ES-I3 (cell line): ENCODE measurements around the gene STEAP4.
"Not testable (repeated sequence)": the region's sequence is repeated elsewhere in the genome, so short reads cannot be mapped to it uniquely, and the experiment has no call there.

Source experiments
- H3K36me3 ChIP-seq: 2 replicates; pipeline ENCODE4 v1.6.1; 2013; ENCODE audit warnings: mild to moderate bottlenecking, low read length, control low read depth, moderate library complexity; ENCODE audit not compliant: insufficient read depth
- H3K4me1 ChIP-seq: 2 replicates; pipeline ENCODE4 v1.6.1; 2013; ENCODE audit warnings: mild to moderate bottlenecking, control low read depth, low read length; ENCODE audit not compliant: insufficient read depth
- H3K9ac ChIP-seq: 2 replicates; pipeline ENCODE4 v1.6.1; 2013; ENCODE audit warnings: low read depth, mild to moderate bottlenecking, low read length, moderate library complexity
- H3K9me3 ChIP-seq: 2 replicates; pipeline ENCODE4 v1.6.1; 2013; ENCODE audit warnings: mild to moderate bottlenecking, low read length, moderate library complexity; ENCODE audit not compliant: control insufficient read depth, insufficient read depth

STEAP4 gene

GRCh38 chr7:88302486-88302885 is 4.2 kb downstream of the STEAP4 start:
- no peaks in the 10 kb centered on the region for H3K36me3 ChIP-seq
- no peaks in the 10 kb centered on the region for H3K9me3 ChIP-seq
- H3K9ac ChIP-seq, result no peak overlapping the region

GRCh38 chr7:88301924-88302323 is 4.8 kb downstream of the STEAP4 start:
- no peak overlapping the region for H3K9ac ChIP-seq
- no peaks in the 10 kb centered on the region for H3K36me3 ChIP-seq
- no peaks in the 10 kb centered on the region for H3K4me1 ChIP-seq
- no peaks in the 10 kb centered on the region for H3K9me3 ChIP-seq

More at GRCh38 chr7:88302486-88302885, 4.2 kb downstream of the STEAP4 start:
- no peaks in the 10 kb centered on the region for H3K4me1 ChIP-seq

- no peaks in the 10 kb centered on the region for H3K4me1 ChIP-seq
- no peaks in the 10 kb centered on the region for H3K9me3 ChIP-seq
- H3K9ac ChIP-seq, result no peak overlapping the region
Observed at GRCh38 chr7:88300401-88300945, 6.2 kb downstream of the STEAP4 start.

GRCh38 chr7:88299126-88299525 is 7.6 kb downstream of the STEAP4 start:
- Histone ChIP-seq H3K9me3 (no peaks in the 10 kb centered on the region), H3K9ac (no peak overlapping the region), H3K4me1 (no peaks in the 10 kb centered on the region), H3K36me3 (no peaks in the 10 kb centered on the region)

More at GRCh38 chr7:88300401-88300945, 6.2 kb downstream of the STEAP4 start:
- no peaks in the 10 kb centered on the region for H3K36me3 ChIP-seq

- Histone ChIP-seq H3K9ac (no peak overlapping the region), H3K9me3 (no peaks in the 10 kb centered on the region), H3K36me3 (no peaks in the 10 kb centered on the region), H3K4me1 (no peaks in the 10 kb centered on the region)
Observed at GRCh38 chr7:88293866-88294265, 12.8 kb downstream of the STEAP4 start.

DNA sequence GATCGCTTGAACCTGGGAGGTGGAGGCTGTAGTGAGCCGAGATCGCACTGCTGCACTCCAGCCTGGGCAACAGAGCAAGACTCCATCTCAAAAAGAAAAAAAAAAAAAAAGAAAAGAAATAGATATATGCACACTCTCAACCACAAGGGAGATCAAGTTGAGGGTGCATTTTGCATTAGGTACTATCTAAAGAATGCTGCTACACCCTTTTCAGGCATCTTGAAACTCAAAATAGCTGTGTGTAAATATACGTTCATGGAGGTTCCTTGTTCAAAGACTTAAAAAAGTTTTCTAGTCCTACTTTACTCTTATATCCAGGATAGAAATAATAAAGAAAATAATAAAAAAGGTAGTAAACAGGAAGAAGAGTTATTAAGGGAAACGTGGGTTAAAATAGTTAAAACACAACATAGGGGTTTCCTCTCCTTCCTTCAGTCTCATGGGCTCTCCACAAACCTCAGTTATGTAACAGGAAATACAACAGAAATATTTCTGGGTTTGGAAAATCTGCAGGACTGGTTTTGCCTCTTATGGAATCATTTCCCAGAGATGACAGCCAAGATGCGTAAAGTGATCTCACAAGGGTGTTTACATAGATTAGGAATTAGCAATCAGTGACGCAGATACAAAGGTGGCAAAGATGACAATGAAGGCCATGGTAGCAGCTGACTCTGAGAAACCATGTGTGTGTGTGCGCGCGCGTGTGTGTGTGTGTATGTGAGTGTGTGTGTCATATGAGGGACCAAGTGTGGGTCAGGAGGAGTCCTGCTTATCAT is 15.1 kb downstream of the STEAP4 start:
- no peaks in the 10 kb centered on the region for H3K36me3 ChIP-seq

DNA sequence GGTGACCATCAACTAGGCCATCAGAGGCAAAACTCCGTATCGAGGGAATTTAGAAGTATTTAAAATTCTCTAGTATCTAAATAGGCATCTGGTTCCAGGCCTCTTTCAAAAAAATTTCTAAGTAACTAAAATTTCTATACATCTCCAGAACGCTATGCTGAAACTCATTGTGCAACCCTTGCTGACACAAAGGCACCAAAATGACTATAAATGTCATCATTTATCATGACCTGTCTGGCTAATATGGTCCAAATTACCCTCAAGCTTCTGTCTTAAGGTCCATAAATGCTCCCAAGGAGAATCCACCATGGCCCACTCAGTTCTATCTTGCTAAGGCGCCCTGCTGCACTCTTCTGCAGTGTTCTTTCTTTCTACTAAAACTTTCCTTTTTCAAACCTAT is 16.2 kb downstream of the STEAP4 start:
- H3K36me3 ChIP-seq, result no peaks in the 10 kb centered on the region

More for the DNA sequence above, 15.1 kb downstream of the STEAP4 start:
- no peaks in the 10 kb centered on the region for H3K9me3 ChIP-seq
- no peaks in the 10 kb centered on the region for H3K4me1 ChIP-seq
- H3K9ac ChIP-seq, result no peak overlapping the region

DNA sequence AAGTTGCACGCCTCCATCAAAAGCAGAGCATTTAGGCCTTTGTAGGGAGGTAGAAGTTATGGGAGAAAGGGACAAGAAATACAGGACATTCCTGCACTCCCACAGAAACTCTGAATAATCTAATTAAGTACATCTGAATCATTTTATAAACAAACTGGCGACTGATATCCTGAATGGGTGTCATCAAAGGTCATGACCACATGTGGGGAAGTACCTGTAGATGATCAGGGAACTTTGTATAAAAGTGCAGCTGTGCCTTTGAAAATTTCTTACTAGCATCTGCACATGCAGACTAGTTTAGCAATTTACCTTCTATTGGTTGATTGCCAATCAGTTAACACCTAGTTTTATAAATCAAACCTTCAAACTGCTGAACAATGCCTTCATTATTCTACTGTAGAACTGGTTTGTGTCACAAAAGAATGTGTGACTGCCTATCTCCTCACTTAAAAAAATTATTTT is 17.1 kb downstream of the STEAP4 start:
- H3K36me3 ChIP-seq, result no peaks in the 10 kb centered on the region
- no peaks in the 10 kb centered on the region for H3K9me3 ChIP-seq
- H3K9ac ChIP-seq, result no peak overlapping the region
- no peaks in the 10 kb centered on the region for H3K4me1 ChIP-seq

More for the DNA sequence above, 16.2 kb downstream of the STEAP4 start:
- H3K9me3 ChIP-seq, result no peaks in the 10 kb centered on the region
- no peak overlapping the region for H3K9ac ChIP-seq
- no peaks in the 10 kb centered on the region for H3K4me1 ChIP-seq

DNA sequence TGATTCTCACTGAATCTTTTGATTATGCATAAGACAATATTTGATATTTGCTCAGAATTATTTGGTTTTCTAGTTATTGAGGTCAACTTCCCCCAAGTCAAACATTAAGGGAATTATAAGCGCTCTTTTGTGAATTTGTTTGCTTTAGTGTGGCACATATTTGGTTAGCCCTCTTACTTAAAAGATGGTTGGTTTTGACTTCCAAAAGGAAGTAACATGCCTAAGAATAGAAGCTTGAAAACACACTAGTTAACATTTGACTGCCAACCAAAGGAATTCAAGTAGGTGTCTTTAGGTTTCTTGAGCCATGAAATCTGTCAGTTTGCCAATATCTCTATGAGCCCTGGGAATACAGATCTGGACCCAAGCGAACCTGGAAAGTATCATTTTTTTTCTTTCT is 24.9 kb downstream of the STEAP4 start:
- Histone ChIP-seq H3K9ac (no peak overlapping the region), H3K9me3 (no peaks in the 10 kb centered on the region), H3K4me1 (peaks cover 3% of the 10 kb centered on the region; the same call in 1 of the 2 replicates), H3K36me3 (no peaks in the 10 kb centered on the region)

GRCh38 chr7:88280801-88281200 is 25.9 kb downstream of the STEAP4 start:
- no peaks in the 10 kb centered on the region for H3K9me3 ChIP-seq
- H3K4me1 ChIP-seq, result peaks cover 3% of the 10 kb centered on the region; the same call in 1 of the 2 replicates
- H3K9ac ChIP-seq, result no peak overlapping the region
- no peaks in the 10 kb centered on the region for H3K36me3 ChIP-seq

DNA sequence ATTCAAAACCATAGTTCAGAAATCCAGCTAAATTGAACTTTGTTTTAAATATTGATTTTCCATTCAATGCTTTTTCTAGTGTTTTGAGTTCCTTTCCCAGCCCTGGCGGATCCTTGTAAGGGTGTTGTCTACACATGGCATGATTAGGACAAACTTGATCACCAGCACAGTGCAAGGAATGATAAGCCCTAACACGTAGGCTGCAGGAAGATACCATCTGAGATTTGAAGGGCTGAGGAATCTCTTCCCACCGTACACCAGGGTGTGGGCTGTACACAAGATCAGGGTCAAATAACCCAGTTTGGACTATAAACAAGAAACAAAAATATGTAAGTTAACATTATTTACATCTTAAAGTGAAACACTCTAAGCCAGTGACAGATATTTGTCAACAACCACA is 27.4 kb downstream of the STEAP4 start:
- Histone ChIP-seq H3K9ac (no peak overlapping the region), H3K9me3 (no peaks in the 10 kb centered on the region), H3K4me1 (peaks cover 3% of the 10 kb centered on the region; the same call in 1 of the 2 replicates), H3K36me3 (no peaks in the 10 kb centered on the region)

GRCh38 chr7:88278881-88279280 is 27.8 kb downstream of the STEAP4 start:
- H3K4me1 ChIP-seq, result peaks cover 3% of the 10 kb centered on the region; the same call in 1 of the 2 replicates
- H3K36me3 ChIP-seq, result no peaks in the 10 kb centered on the region
- no peaks in the 10 kb centered on the region for H3K9me3 ChIP-seq
- H3K9ac ChIP-seq, result no peak overlapping the region

GRCh38 chr7:88276605-88277153 is 30.0 kb downstream of the STEAP4 start:
- Histone ChIP-seq H3K9me3 (no peaks in the 10 kb centered on the region), H3K9ac (no peak overlapping the region), H3K36me3 (no peaks in the 10 kb centered on the region)

GRCh38 chr7:88274856-88275255 is 31.8 kb downstream of the STEAP4 start:
- not testable (repeated sequence) for H3K9me3 ChIP-seq, H3K4me1 ChIP-seq, H3K36me3 ChIP-seq, H3K9ac ChIP-seq

More at GRCh38 chr7:88276605-88277153, 30.0 kb downstream of the STEAP4 start:
- peaks cover 3% of the 10 kb centered on the region; the same call in 1 of the 2 replicates for H3K4me1 ChIP-seq

- no peak overlapping the region for H3K9ac ChIP-seq
Observed at GRCh38 chr7:88269586-88269985, 37.1 kb downstream of the STEAP4 start.

More at GRCh38 chr7:88269586-88269985, 37.1 kb downstream of the STEAP4 start:
- Histone ChIP-seq H3K4me1 (no peaks in the 10 kb centered on the region), H3K9me3 (no peaks in the 10 kb centered on the region), H3K36me3 (no peaks in the 10 kb centered on the region)
